D721Med (cell line): ENCODE results near the gene GRID2.

ENCODE experiments used
- DNase-seq: peaks from one replicate; pipeline ENCODE4 v3.0.0; 2011; ENCODE audit warnings: low spot score; ENCODE audit not compliant: insufficient read length
- FAIRE-seq: peaks from 2 replicates; lab custom pipeline; 2011; peaks lifted over from hg19 to GRCh38; lab: Jason Lieb, UNC
- CTCF ChIP-seq: IDR thresholded peaks from 2 replicates; pipeline ENCODE4 v1.5.1; 2012; ENCODE audit warnings: mild to moderate bottlenecking, control low read depth; ENCODE audit not compliant: insufficient read depth; ENCODE audit errors: missing control alignments

The GRID2 gene

GRCh38 chr4:92262371-92262770, 41.4 kb upstream of the GRID2 start:
- FAIRE-seq, result no peak
- DNase-seq, result no peak
- no peak for TF ChIP-seq CTCF

- no peak for TF ChIP-seq CTCF
- FAIRE-seq (no peak), DNase-seq (no peak)
These were observed 40.8 kb upstream of the GRID2 start for GRCh38 chr4:92263010-92263409.

GRCh38 chr4:92263575-92263974, 40.2 kb upstream of the GRID2 start:
- no peak for TF ChIP-seq CTCF
- FAIRE-seq (no peak), DNase-seq (no peak)

- TF ChIP-seq CTCF, result no peak
- FAIRE-seq, result no peak
- DNase-seq, result no peak
These were observed 39.6 kb upstream of the GRID2 start for GRCh38 chr4:92264163-92264562.

GRCh38 chr4:92265021-92265420, 38.7 kb upstream of the GRID2 start:
- TF ChIP-seq CTCF, result no peak
- DNase-seq (no peak), FAIRE-seq (no peak)

GRCh38 chr4:92265798-92266197, 38.0 kb upstream of the GRID2 start:
- no peak for TF ChIP-seq CTCF
- no peak for FAIRE-seq
- no peak for DNase-seq

- FAIRE-seq (no peak), DNase-seq (no peak)
- TF ChIP-seq CTCF, result no peak
These were observed 37.2 kb upstream of the GRID2 start for GRCh38 chr4:92266521-92266920.
